ENCODE results near the gene GTPBP3.

- TF ChIP-seq CTCF (IDR thresholded peaks at IDR 0.05; ENCODE audit: control extremely low read depth in 1 of 3, insufficient read depth in 1 of 3, low read depth in 1 of 3, low read length in 3 of 3) = no peak
- no peak for TF ChIP-seq USF2 (IDR thresholded peaks at IDR 0.05; ENCODE audit: low read length)
- no peak for TF ChIP-seq TCF12 (IDR thresholded peaks at IDR 0.05; ENCODE audit: low read depth, low read length)
- no peak for TF ChIP-seq TBP (IDR thresholded peaks at IDR 0.05; ENCODE audit: low read depth, low read length)
- TF ChIP-seq CREB1 (IDR thresholded peaks at IDR 0.05) = no peak
- TF ChIP-seq SIRT6 (IDR thresholded peaks at IDR 0.05; ENCODE audit: low read length) = no peak
- no peak for TF ChIP-seq CHD1 (IDR thresholded peaks at IDR 0.05; ENCODE audit: low read depth, low read length)
- no peak for TF ChIP-seq POLR2AphosphoS5 (IDR thresholded peaks at IDR 0.05; ENCODE audit: low read depth, low read length)
- TF ChIP-seq CEBPB (IDR thresholded peaks at IDR 0.05; ENCODE audit: low read depth, low read length) = no peak
These were observed 47.9 kb upstream of the GTPBP3 start for GRCh38 chr19:17289489-17289888.
